Astrocyte of the spinal cord (primary cell): Measurements from ENCODE around the gene CADM1.

ENCODE experiments used
- DNase-seq: peaks from one replicate; pipeline ENCODE4 v3.0.0; 2011; ENCODE audit warnings: low read depth, low spot score
- H3K4me3 ChIP-seq: 2 replicates; pipeline ENCODE4 v1.5.1; 2011; ENCODE audit warnings: low read depth, mild to moderate bottlenecking, low read length, moderate library complexity
- CTCF ChIP-seq: IDR thresholded peaks from 2 replicates; pipeline ENCODE4 v1.5.1; 2012; ENCODE audit warnings: low read depth, mild to moderate bottlenecking, low read length, inconsistent platforms
- in situ Hi-C: cut with HindIII; loops from 2 replicates; pipeline ENCODE4 v1.10.0; 2017; ENCODE audit warnings: low sequenced_read_pairs

CADM1 gene

GRCh38 chr11:115473167-115473566 lies 31.0 kb downstream of the CADM1 start:
- in situ Hi-C loops, result no loop called here
- no peak for TF ChIP-seq CTCF
- DNase-seq, result no peak
- no peak overlapping the region for H3K4me3 ChIP-seq

- H3K4me3 ChIP-seq, result no peak overlapping the region
- in situ Hi-C loops, result no loop called here
- no peak for DNase-seq
- no peak for TF ChIP-seq CTCF
Measured at GRCh38 chr11:115471367-115471766, 32.8 kb downstream of the CADM1 start.

GRCh38 chr11:115470928-115471327 lies 33.3 kb downstream of the CADM1 start:
- DNase-seq, result no peak
- TF ChIP-seq CTCF, result no peak
- H3K4me3 ChIP-seq, result no peak overlapping the region
- in situ Hi-C loops, result no loop called here

GRCh38 chr11:115469361-115469760 lies 34.9 kb downstream of the CADM1 start:
- in situ Hi-C loops, result no loop called here
- TF ChIP-seq CTCF, result no peak
- DNase-seq, result no peak
- H3K4me3 ChIP-seq, result no peak overlapping the region

GRCh38 chr11:115466122-115466521 lies 38.1 kb downstream of the CADM1 start:
- TF ChIP-seq CTCF, result no peak
- in situ Hi-C loops, result no loop called here

GRCh38 chr11:115464269-115464668 lies 39.9 kb downstream of the CADM1 start:
- DNase-seq, result peak; percentile 46
- no peak for TF ChIP-seq CTCF
- in situ Hi-C loops, result no loop called here
- no peak overlapping the region for H3K4me3 ChIP-seq

More at GRCh38 chr11:115466122-115466521, 38.1 kb downstream of the CADM1 start:
- no peak overlapping the region for H3K4me3 ChIP-seq
- no peak for DNase-seq

GRCh38 chr11:115463606-115464005 lies 40.6 kb downstream of the CADM1 start:
- no peak for TF ChIP-seq CTCF
- in situ Hi-C loops, result no loop called here
- DNase-seq, result no peak
- H3K4me3 ChIP-seq, result no peak overlapping the region
